Stomach (tissue), 9 donors: ENCODE results near the gene ATN1. TPM values are rescaled to one million over a fixed set of nuclear protein-coding genes. Genes with fewer than 3 reads are reported as not detected.
A peak's percentile ranks its signal among the peaks of the same experiment; 100 is the strongest.

Source experiments
- DNase-seq, 2 donors: peaks; one replicate each; pipeline versions ENCODE4 v3.0.0 to v3.0.0-alpha.2; 2013 to 2019
- H3K27ac ChIP-seq, 5 donors: fragments of 200-600 bp in 4 of 5; sonication (generic) in 4 of 5; one replicate each; pipeline ENCODE4 v1.5.1; 2013 to 2019; ENCODE audit warnings: mild to moderate bottlenecking in 1 of 5, moderate library complexity in 1 of 5
- H3K27me3 ChIP-seq, 3 donors: fragments of 200-600 bp; sonication (generic); one replicate each; pipeline ENCODE4 v1.5.1; 2017 to 2019; ENCODE audit warnings: mixed run types in 1 of 3
- H3K36me3 ChIP-seq, 4 donors: fragments of 200-600 bp; sonication (generic); 1 replicate in 3 of 4; 2 replicates in 1 of 4; pipeline ENCODE4 v1.5.1; 2016 to 2019
- H3K4me1 ChIP-seq, 4 donors: fragments of 200-600 bp; sonication (generic); one replicate each; pipeline ENCODE4 v1.5.1; 2016 to 2019
- H3K4me3 ChIP-seq, 4 donors: fragments of 200-600 bp; sonication (generic) in 3 of 4; one replicate each; pipeline ENCODE4 v1.5.1; 2016 to 2019; ENCODE audit warnings: mild to moderate bottlenecking in 1 of 4
- H3K9me3 ChIP-seq, 4 donors: fragments of 200-600 bp; sonication (generic); one replicate each; pipeline ENCODE4 v1.5.1; 2016 to 2019
- EP300 ChIP-seq: sonication (generic); formaldehyde crosslinking; IDR thresholded peaks from one replicate; pipeline ENCODE4 v1.6.1; 2017; ENCODE audit warnings: antibody characterized with exemption
- POLR2A ChIP-seq, 4 donors: fragments of 450-650 bp; IDR thresholded peaks; one replicate each; pipeline ENCODE4 v1.6.1; 2016; ENCODE audit warnings: antibody characterized with exemption in 4 of 4, control low read depth in 2 of 4, mild to moderate bottlenecking in 1 of 4, moderate library complexity in 1 of 4
- POLR2AphosphoS5 ChIP-seq, 3 donors: sonication (generic); formaldehyde crosslinking; IDR thresholded peaks; one replicate each; pipeline ENCODE4 v1.6.1; 2016; ENCODE audit warnings: antibody characterized with exemption in 3 of 3
- WGBS, 5 donors: extraction: QIAGEN DNeasy Blood & Tissue Kit in 3 of 5; methylation state at CpG; one replicate each; pipeline versions ENCODE4 v1.1.5 to v1.1.7; 2013 to 2018; 5-methylcytosine and 5-hydroxymethylcytosine counted together
- intact Hi-C: fragments of 100-400 bp; cut with DNase I; formaldehyde crosslinking; loops from one replicate; pipeline ENCODE4 v1.15.1; 2023; ENCODE audit warnings: low total_unique reads
- polyA plus RNA-seq, 3 donors: library from polyadenylated mRNA; stranded (reverse); fragments of 200-250 nt; gene quantifications; one replicate each; pipeline ENCODE4 v1.2.3, GENCODE V29; 2013
- small RNA-seq, 4 donors: library from RNA; depleted of rRNA; stranded (forward); fragments of <200 nt; gene quantifications; one replicate each; pipeline ENCODE3, GENCODE V24; 2016
- total RNA-seq, 5 donors: library from RNA; depleted of rRNA; stranded (reverse); fragments of >200 nt; gene quantifications; one replicate each; pipeline versions ENCODE4 v1.1.0 to v1.2.3, GENCODE V29; 2014 to 2016
- TF ChIP-seq, protein P1 (sequence below), 7 experiments: fragments of 450-650 bp in 4 of 7; fragments of 200-600 bp in 3 of 7; sonication (generic) in 3 of 7; IDR thresholded peaks; one replicate each; pipeline ENCODE4 v1.5.1; 2016 to 2019; ENCODE audit warnings: antibody characterized with exemption in 7 of 7, control low read depth in 2 of 7, mild to moderate bottlenecking in 1 of 7
- donor health status: healthy with polysubstance abuse.
- donor health status: Bipolar disorder and iron deficiency.
- donor health status: healthy.

Gene ATN1
- total and polyA plus RNA-seq, 8 donors = 23.3 to 694 (median 73.5) TPM

- Histone ChIP-seq H3K36me3 (peaks cover 42 to 93% (median 76%) of the 10 kb centered on the region in 4 donors), H3K4me3 (no peak overlapping the region), H3K9me3 (no peaks in the 10 kb centered on the region), H3K27ac (peak overlapping the region in 4 of 5 donors; percentile 46 to 71 (median 66)), H3K27me3 (no peaks in the 10 kb centered on the region), H3K4me1 (peaks cover 30 to 51% (median 38%) of the 10 kb centered on the region in 4 donors)
- WGBS, 5 donors = 83 to 87% (median 86%) methylated on average over 7 of the region's 7 CpGs
- intact Hi-C loops = no loop called here
- no peak for DNase-seq
- TF ChIP-seq POLR2AphosphoS5 (IDR thresholded peaks at IDR 0.05) (no peak), EP300 (no peak), POLR2A (IDR thresholded peaks at IDR 0.05) (no peak)
- TF ChIP-seq, protein P1, sequence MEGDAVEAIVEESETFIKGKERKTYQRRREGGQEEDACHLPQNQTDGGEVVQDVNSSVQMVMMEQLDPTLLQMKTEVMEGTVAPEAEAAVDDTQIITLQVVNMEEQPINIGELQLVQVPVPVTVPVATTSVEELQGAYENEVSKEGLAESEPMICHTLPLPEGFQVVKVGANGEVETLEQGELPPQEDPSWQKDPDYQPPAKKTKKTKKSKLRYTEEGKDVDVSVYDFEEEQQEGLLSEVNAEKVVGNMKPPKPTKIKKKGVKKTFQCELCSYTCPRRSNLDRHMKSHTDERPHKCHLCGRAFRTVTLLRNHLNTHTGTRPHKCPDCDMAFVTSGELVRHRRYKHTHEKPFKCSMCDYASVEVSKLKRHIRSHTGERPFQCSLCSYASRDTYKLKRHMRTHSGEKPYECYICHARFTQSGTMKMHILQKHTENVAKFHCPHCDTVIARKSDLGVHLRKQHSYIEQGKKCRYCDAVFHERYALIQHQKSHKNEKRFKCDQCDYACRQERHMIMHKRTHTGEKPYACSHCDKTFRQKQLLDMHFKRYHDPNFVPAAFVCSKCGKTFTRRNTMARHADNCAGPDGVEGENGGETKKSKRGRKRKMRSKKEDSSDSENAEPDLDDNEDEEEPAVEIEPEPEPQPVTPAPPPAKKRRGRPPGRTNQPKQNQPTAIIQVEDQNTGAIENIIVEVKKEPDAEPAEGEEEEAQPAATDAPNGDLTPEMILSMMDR (IDR thresholded peaks at IDR 0.05) = no peak
These were observed 54.8 kb downstream of the ATN1 start for GRCh38 chr12:6982532-6982931.

- Histone ChIP-seq H3K4me1 (peaks cover 7 to 25% (median 18%) of the 10 kb centered on the region in 4 donors), H3K4me3 (no peak overlapping the region), H3K9me3 (no peaks in the 10 kb centered on the region), H3K27ac (peak overlapping the region; percentile 63 to 82 (median 78)), H3K36me3 (peaks cover 0 to 68% (median 36%) of the 10 kb centered on the region in 4 donors), H3K27me3 (no peaks in the 10 kb centered on the region)
- WGBS, 5 donors = 34 to 61% (median 50%) methylated on average over 11 of the region's 11 CpGs
- DNase-seq = peak; percentile 83 to 86
- TF ChIP-seq POLR2AphosphoS5 (IDR thresholded peaks at IDR 0.05) = peak in 2 of 3 donors; percentile 35 to 75
- no peak for TF ChIP-seq EP300
- intact Hi-C loops = no loop called here
These were observed 60.3 kb downstream of the ATN1 start for GRCh38 chr12:6987956-6988553.

Small RNA genes lying within 50 kb of the gene (small RNA-seq; reads per million reads assigned to genes)
- gene MIR141 = 278 to 2,398 (median 1,139) reads per million in 4 donors
- 171 to 910 (median 393) reads per million in 4 donors for gene MIR200C
- gene RNU7-1 = 0 reads per million in 4 donors
- gene SCARNA12 = 0 to 0.75 (median 0.10) reads per million in 4 donors

Other genes with a start within 250 kb of the ATN1 start
- 100 to 1,000 TPM in 1 of 5 donors, 10 to 100 TPM in 4; 16.5 to 207 (median 35.6) TPM for gene ZNF384, start 238.6 kb upstream of the ATN1 start, total RNA-seq
- 10 to 100 TPM; 16.7 to 21.8 (median 20.2) TPM for gene ZNF384, start 238.6 kb upstream of the ATN1 start, polyA plus RNA-seq
- under 1 TPM in 2 of 5 donors, not detected in 3; 0.14 to 0.37 TPM for gene PIANP, start 227.1 kb upstream of the ATN1 start, total RNA-seq
- gene PIANP, start 227.1 kb upstream of the ATN1 start, polyA plus RNA-seq = 1 to 10 TPM in 2 of 3 donors, under 1 TPM in 1; 0.50 to 1.7 (median 1.5) TPM
- 10 to 100 TPM in 4 of 5 donors, 1 to 10 TPM in 1; 5.8 to 50.0 (median 25.7) TPM for gene COPS7A, start 203.9 kb upstream of the ATN1 start, total RNA-seq
- 10 to 100 TPM; 45.2 to 54.2 (median 51.6) TPM for gene COPS7A, start 203.9 kb upstream of the ATN1 start, polyA plus RNA-seq
- gene MLF2, start 174.8 kb upstream of the ATN1 start, total RNA-seq = 100 to 1,000 TPM in 4 of 5 donors, 1 to 10 TPM in 1; 9.3 to 296 (median 128) TPM
- 100 to 1,000 TPM; 168 to 183 (median 180) TPM for gene MLF2, start 174.8 kb upstream of the ATN1 start, polyA plus RNA-seq
- 100 to 1,000 TPM in 1 of 5 donors, 10 to 100 TPM in 4; 22.8 to 261 (median 78.2) TPM for gene PTMS, start 161.6 kb upstream of the ATN1 start, total RNA-seq
- gene PTMS, start 161.6 kb upstream of the ATN1 start, polyA plus RNA-seq = 100 to 1,000 TPM; 228 to 363 (median 307) TPM
- 1 to 10 TPM in 2 of 5 donors, not detected in 3; 2.2 to 2.3 TPM for gene LAG3, start 155.4 kb upstream of the ATN1 start, total RNA-seq
- gene LAG3, start 155.4 kb upstream of the ATN1 start, polyA plus RNA-seq = 1 to 10 TPM in 2 of 3 donors, under 1 TPM in 1; 0.25 to 1.4 (median 1.2) TPM
- gene CD4, start 138.4 kb upstream of the ATN1 start, total RNA-seq = 10 to 100 TPM in 1 of 5 donors, 1 to 10 TPM in 2, not detected in 2; 7.2 to 25.9 (median 9.7) TPM
- gene CD4, start 138.4 kb upstream of the ATN1 start, polyA plus RNA-seq = 1 to 10 TPM; 2.0 to 7.3 (median 3.9) TPM
- gene GPR162, start 106.1 kb upstream of the ATN1 start, total RNA-seq = 1 to 10 TPM; 1.3 to 7.5 (median 1.8) TPM
- 1 to 10 TPM; 2.6 to 9.3 (median 6.4) TPM for gene GPR162, start 106.1 kb upstream of the ATN1 start, polyA plus RNA-seq
- gene P3H3, start 99.6 kb upstream of the ATN1 start, total RNA-seq = 10 to 100 TPM; 15.2 to 41.1 (median 18.0) TPM
- 10 to 100 TPM in 1 of 3 donors, 1 to 10 TPM in 2; 7.0 to 15.1 (median 9.1) TPM for gene P3H3, start 99.6 kb upstream of the ATN1 start, polyA plus RNA-seq
- gene GNB3, start 87.0 kb upstream of the ATN1 start, total RNA-seq = 10 to 100 TPM in 1 of 5 donors, 1 to 10 TPM in 2, under 1 TPM in 1, not detected in 1; 0.89 to 11.1 (median 4.5) TPM
- gene GNB3, start 87.0 kb upstream of the ATN1 start, polyA plus RNA-seq = 1 to 10 TPM in 2 of 3 donors, under 1 TPM in 1; 0.87 to 2.8 (median 2.7) TPM
- gene CDCA3, start 76.7 kb upstream of the ATN1 start, total RNA-seq = 10 to 100 TPM in 3 of 5 donors, 1 to 10 TPM in 2; 3.3 to 56.0 (median 19.6) TPM
- 10 to 100 TPM in 1 of 3 donors, 1 to 10 TPM in 2; 2.1 to 12.2 (median 9.8) TPM for gene CDCA3, start 76.7 kb upstream of the ATN1 start, polyA plus RNA-seq
- gene USP5, start 75.8 kb upstream of the ATN1 start, total RNA-seq = 10 to 100 TPM; 26.3 to 69.4 (median 48.7) TPM
- gene USP5, start 75.8 kb upstream of the ATN1 start, polyA plus RNA-seq = 10 to 100 TPM; 20.9 to 29.0 (median 25.0) TPM
- 100 to 1,000 TPM; 131 to 359 (median 268) TPM for gene TPI1, start 60.4 kb upstream of the ATN1 start, total RNA-seq
- 100 to 1,000 TPM; 403 to 526 (median 504) TPM for gene TPI1, start 60.4 kb upstream of the ATN1 start, polyA plus RNA-seq
- gene SPSB2, start 54.7 kb upstream of the ATN1 start, total RNA-seq = 10 to 100 TPM in 1 of 5 donors, 1 to 10 TPM in 3, not detected in 1; 5.1 to 24.0 (median 6.0) TPM
- gene SPSB2, start 54.7 kb upstream of the ATN1 start, polyA plus RNA-seq = 10 to 100 TPM in 2 of 3 donors, 1 to 10 TPM in 1; 9.9 to 13.4 (median 11.2) TPM
- gene LRRC23, start 23.1 kb upstream of the ATN1 start, total RNA-seq = 10 to 100 TPM in 1 of 5 donors, 1 to 10 TPM in 3, not detected in 1; 5.3 to 20.4 (median 9.0) TPM
- 10 to 100 TPM in 1 of 3 donors, 1 to 10 TPM in 2; 8.0 to 11.0 (median 9.0) TPM for gene LRRC23, start 23.1 kb upstream of the ATN1 start, polyA plus RNA-seq
- gene ENO2, start 13.4 kb upstream of the ATN1 start, total RNA-seq = 10 to 100 TPM in 2 of 5 donors, 1 to 10 TPM in 3; 2.3 to 62.9 (median 8.6) TPM
- gene ENO2, start 13.4 kb upstream of the ATN1 start, polyA plus RNA-seq = 10 to 100 TPM in 2 of 3 donors, 1 to 10 TPM in 1; 9.3 to 19.7 (median 10.1) TPM
- not detected for gene RNU7-1, start 15.9 kb downstream of the ATN1 start, total RNA-seq
- gene RNU7-1, start 15.9 kb downstream of the ATN1 start, polyA plus RNA-seq = not detected
- 100 to 1,000 TPM; 155 to 453 (median 306) TPM for gene C12orf57, start 16.1 kb downstream of the ATN1 start, total RNA-seq
- gene C12orf57, start 16.1 kb downstream of the ATN1 start, polyA plus RNA-seq = 100 to 1,000 TPM; 418 to 621 (median 443) TPM
- 10 to 100 TPM; 11.2 to 36.6 (median 28.0) TPM for gene PTPN6, start 23.4 kb downstream of the ATN1 start, total RNA-seq
- 10 to 100 TPM; 40.6 to 51.2 (median 41.2) TPM for gene PTPN6, start 23.4 kb downstream of the ATN1 start, polyA plus RNA-seq
- gene PHB2, start 42.7 kb downstream of the ATN1 start, total RNA-seq = 100 to 1,000 TPM in 4 of 5 donors, 10 to 100 TPM in 1; 49.2 to 441 (median 150) TPM
- 100 to 1,000 TPM; 150 to 179 (median 154) TPM for gene PHB2, start 42.7 kb downstream of the ATN1 start, polyA plus RNA-seq
- gene EMG1, start 43.0 kb downstream of the ATN1 start, total RNA-seq = 10 to 100 TPM in 3 of 5 donors, 1 to 10 TPM in 2; 1.2 to 86.6 (median 25.2) TPM
- gene EMG1, start 43.0 kb downstream of the ATN1 start, polyA plus RNA-seq = 10 to 100 TPM; 19.3 to 22.7 (median 21.7) TPM
- 100 to 1,000 TPM in 1 of 5 donors, 10 to 100 TPM in 4; 40.3 to 116 (median 57.4) TPM for gene LPCAT3, start 90.5 kb downstream of the ATN1 start, total RNA-seq
- gene LPCAT3, start 90.5 kb downstream of the ATN1 start, polyA plus RNA-seq = 10 to 100 TPM; 15.0 to 35.6 (median 31.9) TPM
- gene C1S, start 132.8 kb downstream of the ATN1 start, total RNA-seq = 100 to 1,000 TPM; 168 to 404 (median 234) TPM
- 100 to 1,000 TPM in 1 of 3 donors, 10 to 100 TPM in 2; 61.6 to 161 (median 98.4) TPM for gene C1S, start 132.8 kb downstream of the ATN1 start, polyA plus RNA-seq
- 100 to 1,000 TPM; 111 to 312 (median 139) TPM for gene C1R, start 164.5 kb downstream of the ATN1 start, total RNA-seq
- gene C1R, start 164.5 kb downstream of the ATN1 start, polyA plus RNA-seq = 100 to 1,000 TPM in 1 of 3 donors, 10 to 100 TPM in 2; 68.9 to 216 (median 84.2) TPM
- gene C1RL, start 181.3 kb downstream of the ATN1 start, total RNA-seq = 100 to 1,000 TPM in 2 of 5 donors, 10 to 100 TPM in 3; 40.2 to 121 (median 73.3) TPM
- gene C1RL, start 181.3 kb downstream of the ATN1 start, polyA plus RNA-seq = 10 to 100 TPM; 18.6 to 43.9 (median 25.1) TPM
- not detected for gene RBP5, start 200.9 kb downstream of the ATN1 start, total RNA-seq
- gene RBP5, start 200.9 kb downstream of the ATN1 start, polyA plus RNA-seq = 1 to 10 TPM; 3.3 to 5.3 (median 5.0) TPM
- gene CLSTN3, start 202.4 kb downstream of the ATN1 start, total RNA-seq = 100 to 1,000 TPM in 2 of 5 donors, 10 to 100 TPM in 2, 1 to 10 TPM in 1; 8.5 to 149 (median 83.2) TPM
- 1 to 10 TPM; 2.4 to 7.8 (median 4.0) TPM for gene CLSTN3, start 202.4 kb downstream of the ATN1 start, polyA plus RNA-seq